GM19023 (cell line): ENCODE data around the gene CAMK2B.
"Not testable (repeated sequence)": the region's sequence is repeated elsewhere in the genome, so short reads cannot be mapped to it uniquely, and the experiment has no call there.

Source experiments
- ATAC-seq: cut with Tn5 transposase; IDR thresholded peaks from one replicate; pipeline ENCODE4 v1.9.1; 2021; ENCODE audit warnings: mild to moderate bottlenecking, moderate library complexity; ENCODE audit not compliant: unreplicated experiment

CAMK2B gene

DNA sequence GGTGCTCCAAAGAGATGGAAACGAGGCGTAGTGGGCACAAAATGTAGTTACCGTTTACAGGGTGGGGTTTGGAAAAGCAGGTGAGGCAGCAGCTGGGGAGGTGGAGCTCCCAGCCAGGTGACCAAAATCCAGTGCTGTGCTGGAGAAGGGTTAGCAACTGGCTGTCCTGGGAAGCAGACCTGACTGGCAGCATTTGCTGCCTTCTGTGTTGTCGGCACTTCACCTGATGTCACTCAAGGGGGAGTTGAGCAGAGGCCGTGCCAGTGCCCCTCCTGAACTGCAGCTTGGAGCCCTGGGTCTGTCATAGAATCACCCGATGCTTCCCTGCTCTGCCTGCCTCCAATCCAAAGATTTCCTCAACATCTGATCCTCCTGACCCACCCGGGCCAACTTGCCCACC lies 148.9 kb downstream of the CAMK2B start:
- ATAC-seq = no peak

DNA sequence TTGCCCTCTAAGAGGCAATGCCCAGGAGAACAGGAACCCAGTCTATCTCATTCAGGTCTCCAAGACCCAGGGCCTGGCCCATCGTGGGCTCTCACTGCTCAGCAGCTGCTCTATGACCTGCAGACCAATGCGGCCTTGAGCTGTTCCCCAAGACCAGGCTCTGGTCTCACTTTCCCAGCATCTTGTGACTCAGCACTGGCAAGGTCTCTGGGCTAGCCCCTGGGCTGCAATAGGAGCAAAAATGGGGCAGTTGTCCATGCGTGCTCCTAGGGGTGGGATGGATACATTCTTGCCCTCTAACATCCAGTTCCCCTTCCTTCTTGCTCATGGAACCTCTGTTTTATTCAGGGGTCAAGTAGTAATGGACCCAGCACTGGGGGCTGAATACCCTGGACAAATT lies 149.7 kb downstream of the CAMK2B start:
- no peak for ATAC-seq

GRCh38 chr7:44174694-44174948 lies 150.8 kb downstream of the CAMK2B start:
- ATAC-seq = not testable (repeated sequence)

- no peak for ATAC-seq
These were observed 151.3 kb downstream of the CAMK2B start for GRCh38 chr7:44173911-44174693.

DNA sequence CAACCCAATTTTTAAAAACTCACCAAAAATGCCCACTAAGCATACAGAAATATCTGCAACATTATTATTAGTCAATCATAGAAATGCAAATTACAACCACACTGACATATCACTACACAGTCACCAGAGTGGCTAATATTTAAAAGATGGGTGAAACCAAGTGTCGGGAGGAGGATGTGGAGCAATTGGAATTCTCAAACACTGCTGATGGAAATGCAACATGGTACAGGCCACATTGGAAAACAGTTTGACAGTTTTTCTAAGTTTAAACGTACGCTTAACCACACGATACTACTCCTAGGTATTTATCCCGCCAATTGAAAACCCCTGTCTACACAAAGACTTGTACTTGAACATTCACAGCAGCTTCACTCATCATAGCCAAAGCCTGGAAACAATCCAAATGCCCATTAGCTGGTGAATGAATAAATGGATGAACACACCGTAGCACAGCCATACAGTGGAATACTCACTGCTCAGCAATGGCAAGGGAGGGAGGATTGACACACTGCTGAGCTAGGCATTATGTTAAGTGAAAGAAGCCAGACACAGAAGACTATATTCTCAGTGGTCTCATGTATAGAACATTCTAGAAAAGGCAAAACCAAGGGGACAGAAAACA lies 152.5 kb downstream of the CAMK2B start:
- no peak for ATAC-seq

GRCh38 chr7:44172352-44172751 lies 153.0 kb downstream of the CAMK2B start:
- ATAC-seq = no peak

- ATAC-seq = not testable (repeated sequence)
These were observed 153.5 kb downstream of the CAMK2B start for GRCh38 chr7:44171901-44172300.

DNA sequence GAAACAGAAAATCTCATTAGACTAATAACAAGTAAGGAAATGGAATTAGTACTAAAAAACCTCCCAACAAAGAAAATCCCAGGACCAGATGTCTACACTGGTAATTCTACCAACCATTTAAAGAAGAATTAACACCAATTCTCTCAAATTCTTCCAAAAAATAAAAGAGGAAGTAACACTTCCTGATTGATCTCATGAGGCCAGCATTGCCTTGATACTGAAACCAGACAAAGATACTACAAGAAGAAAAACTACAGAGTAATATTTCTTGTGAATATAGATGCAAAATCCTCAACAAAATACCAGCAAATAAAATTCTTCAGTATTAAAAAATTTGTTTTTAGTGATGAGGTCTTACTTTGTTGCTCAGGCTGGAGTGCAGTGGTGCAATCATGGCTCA lies 157.5 kb downstream of the CAMK2B start:
- ATAC-seq = no peak
